HepG2 (cell line): ENCODE measurements around the gene SLCO2B1. TPM values are rescaled to one million over a fixed set of nuclear protein-coding genes. Genes with fewer than 3 reads are reported as not detected.

ENCODE experiments used
- ATAC-seq: fragments of 200-7000 bp; cut with Tn5 transposase; 3 replicates; pipeline ENCODE4 v1.9.1; 2020; ENCODE audit warnings: mild to moderate bottlenecking, moderate library complexity
- BruUV-seq: library from RNA; stranded (reverse); fragments of 400-500 nt; replicated peaks from 2 replicates; lab custom pipeline; 2021; lab: Mats Ljungman, UMichigan
- CTCF ChIA-PET: fragments of 300-600 bp; formaldehyde crosslinking; extraction: SDS; loops from one replicate; lab custom pipeline; 2021; ENCODE audit warnings: low total read pairs, inconsistent platforms, low intra/inter-chr PET ratio; lab: Yijun Ruan, JAX
- POLR2A ChIA-PET: fragments of 350-600 bp; sonication (Branson Sonifier 250); formaldehyde crosslinking; loops from one replicate; lab custom pipeline; 2020; ENCODE audit warnings: antibody characterized with exemption, inconsistent platforms; lab: Yijun Ruan, JAX
- DNase-seq: peaks from one replicate; pipeline ENCODE4 v3.0.0-alpha.2; 2015; ENCODE audit warnings: low spot score
- FAIRE-seq: peaks from 3 replicates; lab custom pipeline; 2011; peaks lifted over from hg19 to GRCh38; lab: Jason Lieb, UNC
- H2AFZ ChIP-seq: one replicate; pipeline ENCODE4 v1.6.1; 2011; ENCODE audit warnings: low read length, inconsistent platforms
- H3K27ac ChIP-seq: fragments of 300-600 bp; 3 replicates; pipeline ENCODE4 v1.8.0; 2011; ENCODE audit warnings: mixed run types, mild to moderate bottlenecking, mixed read lengths, low read length, inconsistent platforms; ENCODE audit not compliant: insufficient read depth; ENCODE audit errors: extremely low read length
- H3K27me3 ChIP-seq, 2 experiments: fragments of 200-600 bp in 1 of 2; 2 replicates in 1 of 2; 3 replicates in 1 of 2; pipeline versions ENCODE4 v1.6.0 to v1.8.0; 2011; ENCODE audit warnings: low read length in 2 of 2, mild to moderate bottlenecking in 2 of 2, moderate library complexity in 2 of 2, inconsistent platforms in 1 of 2; ENCODE audit not compliant: insufficient read depth in 2 of 2, control insufficient read depth in 1 of 2
- H3K36me3 ChIP-seq, 2 experiments: fragments of 200-600 bp in 1 of 2; replicated peaks in 1 of 2; 2 replicates in 1 of 2; 3 replicates in 1 of 2; pipeline versions ENCODE4 v1.5.1 to v1.8.0; 2011; ENCODE audit warnings: low read length in 2 of 2, inconsistent platforms in 1 of 2; ENCODE audit not compliant: insufficient read depth in 2 of 2, control insufficient read depth in 1 of 2
- H3K4me1 ChIP-seq: 2 replicates; pipeline ENCODE4 v1.5.1; 2012; ENCODE audit warnings: low read length, inconsistent platforms; ENCODE audit not compliant: insufficient read depth
- H3K4me2 ChIP-seq: 2 replicates; pipeline ENCODE4 v1.6.0; 2011; ENCODE audit warnings: low read depth, low read length, inconsistent platforms
- H3K4me3 ChIP-seq, 3 experiments: fragments of 200-600 bp in 1 of 3; sonication (generic), shearing (Covaris generic) in 1 of 3; replicated peaks in 1 of 3; 2 replicates each; pipeline ENCODE4 v1.5.1; 2011 to 2016; ENCODE audit warnings: low read length in 3 of 3, inconsistent platforms in 2 of 3, low read depth in 2 of 3, mild to moderate bottlenecking in 2 of 3, control low read depth in 1 of 3, mixed read lengths in 1 of 3; ENCODE audit not compliant: insufficient read depth in 1 of 3
- H3K79me2 ChIP-seq: one replicate; pipeline ENCODE4 v1.6.1; 2011; ENCODE audit warnings: low read length, inconsistent platforms; ENCODE audit not compliant: insufficient read depth
- H3K9ac ChIP-seq: 2 replicates; pipeline ENCODE4 v1.6.0; 2011; ENCODE audit warnings: mild to moderate bottlenecking, low read depth, low read length, inconsistent platforms; ENCODE audit not compliant: insufficient read depth
- H3K9me3 ChIP-seq: 2 replicates; pipeline ENCODE4 v1.5.1; 2012; ENCODE audit warnings: mild to moderate bottlenecking, low read length
- H4K20me1 ChIP-seq: 2 replicates; pipeline ENCODE4 v1.6.0; 2011; ENCODE audit warnings: inconsistent platforms, mild to moderate bottlenecking, low read length, moderate library complexity; ENCODE audit not compliant: insufficient read depth
- ERF ChIP-seq: IDR thresholded peaks from 2 replicates; pipeline ENCODE4 v1.6.1; 2018; ENCODE audit warnings: missing biosample characterization, missing genetic modification reagents
- FOXK1 ChIP-seq: sonication (generic); formaldehyde crosslinking; IDR thresholded peaks from 2 replicates; pipeline ENCODE4 v1.4.0; 2020; ENCODE audit warnings: low read depth, missing genetic modification reagents, borderline replicate concordance
- GZF1 ChIP-seq: sonication (generic); formaldehyde crosslinking; IDR thresholded peaks from 2 replicates; pipeline ENCODE4 v1.5.1; 2020; ENCODE audit warnings: mild to moderate bottlenecking, missing genetic modification reagents
- PHF20 ChIP-seq: sonication (generic); formaldehyde crosslinking; IDR thresholded peaks from 2 replicates; pipeline ENCODE4 v1.5.0; 2020; ENCODE audit warnings: mild to moderate bottlenecking, missing genetic modification reagents
- RARA ChIP-seq: IDR thresholded peaks from 2 replicates; pipeline ENCODE4 v1.6.1; 2016; ENCODE audit warnings: missing genetic modification reagents, missing compliant biosample characterization
- REL ChIP-seq: sonication (generic); formaldehyde crosslinking; conservative IDR thresholded peaks from 2 replicates; pipeline ENCODE4 v1.8.0; 2022; ENCODE audit warnings: mild to moderate bottlenecking, missing genetic modification reagents, moderate library complexity
- RXRA ChIP-seq: sonication (generic); formaldehyde crosslinking; IDR thresholded peaks from 2 replicates; pipeline ENCODE4 v1.5.1; 2020; ENCODE audit warnings: missing genetic modification reagents
- THAP7 ChIP-seq: sonication (generic); formaldehyde crosslinking; IDR thresholded peaks from 2 replicates; pipeline ENCODE4 v1.8.1; 2023; ENCODE audit warnings: mild to moderate bottlenecking, missing genetic modification reagents
- TRIM24 ChIP-seq: sonication (generic); formaldehyde crosslinking; IDR thresholded peaks from 2 replicates; pipeline ENCODE4 v1.8.0; 2022; ENCODE audit warnings: mild to moderate bottlenecking, missing genetic modification reagents
- YEATS2 ChIP-seq: sonication (generic); formaldehyde crosslinking; IDR thresholded peaks from 2 replicates; pipeline ENCODE4 v1.4.0; 2020; ENCODE audit warnings: missing genetic modification reagents, borderline replicate concordance
- ZBTB43 ChIP-seq: sonication (generic); formaldehyde crosslinking; conservative IDR thresholded peaks from 2 replicates; pipeline ENCODE4 v1.4.0; 2020; ENCODE audit warnings: missing genetic modification reagents
- ZNF180 ChIP-seq: sonication (generic); formaldehyde crosslinking; IDR thresholded peaks from 2 replicates; pipeline ENCODE4 v1.4.0; 2020; ENCODE audit warnings: low read depth, missing genetic modification reagents, borderline replicate concordance
- ZNF256 ChIP-seq: sonication (generic); formaldehyde crosslinking; conservative IDR thresholded peaks from 2 replicates; pipeline ENCODE4 v1.4.0; 2020; ENCODE audit warnings: missing genetic modification reagents
- ZNF329 ChIP-seq: sonication (generic); formaldehyde crosslinking; IDR thresholded peaks from 2 replicates; pipeline ENCODE4 v1.9.0; 2021; ENCODE audit warnings: low read depth, mild to moderate bottlenecking, missing genetic modification reagents
- ZNF335 ChIP-seq: sonication (generic); formaldehyde crosslinking; IDR thresholded peaks from 2 replicates; pipeline ENCODE4 v1.4.0; 2020; ENCODE audit warnings: missing genetic modification reagents
- ZNF746 ChIP-seq: sonication (generic); formaldehyde crosslinking; IDR thresholded peaks from 2 replicates; pipeline ENCODE4 v1.8.0; 2022; ENCODE audit warnings: mild to moderate bottlenecking, missing genetic modification reagents
- WGBS: methylation state at CpG from one replicate; pipeline ENCODE4 v1.1.6; 2017; ENCODE audit warnings: low lambda C conversion rate; 5-methylcytosine and 5-hydroxymethylcytosine counted together
- in situ Hi-C: cut with HindIII; loops from 2 replicates; pipeline ENCODE4 v1.10.0; 2017; ENCODE audit warnings: low pct_unique_long_range_greater_than_20kb; ENCODE audit not compliant: extremely low pct_ligation_motif_present
- intact Hi-C: fragments of 100-400 bp; cut with micrococcal nuclease; formaldehyde crosslinking; loops from one replicate; pipeline ENCODE4 v1.10.0; 2022; ENCODE audit not compliant: unreplicated experiment
- polyA plus RNA-seq, 8 experiments: library from polyadenylated mRNA; depleted of rRNA in 3 of 8; stranded (reverse) in 7 of 8; unstranded in 1 of 8; fragments of >200 nt; fragmentation: Illumina TruSeq in 4 of 8; extraction: Trizol in 4 of 8; gene quantifications; 2 replicates each; pipeline versions ENCODE4 v1.2.1 to v1.2.3, GENCODE V29; 2011 to 2016; ENCODE audit warnings: low read depth in 4 of 8, missing spikeins in 1 of 8, mixed read lengths in 1 of 8; ENCODE audit not compliant: insufficient read depth in 1 of 8
- total RNA-seq, 5 experiments: library from RNA; depleted of rRNA; stranded (reverse); fragments of >200 nt; fragmentation: Illumina TruSeq; extraction: Trizol; gene quantifications; 2 replicates each; pipeline ENCODE4 v1.2.3, GENCODE V29; 2016; ENCODE audit warnings: low read depth in 1 of 5

Gene SLCO2B1
- total and polyA plus RNA-seq, 2 of the 13 experiments (the other 11 are each of a cell fraction or from before 2014, with no cell fraction given): 15.3 to 19.8 TPM

GRCh38 chr11:75101424-75102128 lies 49.3 kb upstream of the SLCO2B1 start:
- Histone ChIP-seq H2AFZ (no peak overlapping the region), H3K27ac (no peak overlapping the region), H3K4me1 (peaks cover 7% of the 10 kb centered on the region; the same call in 1 of the 2 replicates), H3K9ac (no peak overlapping the region), H3K9me3 (no peaks in the 10 kb centered on the region), H3K27me3 (peaks cover 0 to 8% of the 10 kb centered on the region in 2 experiments; a peak in 3 of 5 replicates), H3K79me2 (no peaks in the 10 kb centered on the region), H3K36me3 (no peaks in the 10 kb centered on the region), H3K4me3 (no peak overlapping the region), H4K20me1 (no peaks in the 10 kb centered on the region), H3K4me2 (no peak overlapping the region)
- 17% methylated on average over 8 of the region's 8 CpGs for WGBS
- ChIA-PET POLR2A (no interaction called here), CTCF (no interaction called here)
- DNase-seq (no peak), FAIRE-seq (no peak), ATAC-seq (no peak)
- in situ Hi-C loops (no loop called here), intact Hi-C loops (no loop called here)
- no TSS peak for BruUV-seq
- TF ChIP-seq ZNF256 (CRISPR knock-in tag) (no peak), YEATS2 (CRISPR knock-in tag) (no peak), TRIM24 (CRISPR knock-in tag) (no peak), ERF (CRISPR knock-in tag) (no peak)

- WGBS: 37% methylated on average over 5 of the region's 5 CpGs
- Histone ChIP-seq H3K4me3 (no peak overlapping the region), H3K36me3 (no peaks in the 10 kb centered on the region), H3K9me3 (no peaks in the 10 kb centered on the region), H2AFZ (no peak overlapping the region), H3K4me1 (peaks cover 7% of the 10 kb centered on the region; the same call in 1 of the 2 replicates), H4K20me1 (no peaks in the 10 kb centered on the region), H3K27ac (no peak overlapping the region), H3K27me3 (no peaks in the 10 kb centered on the region), H3K4me2 (no peak overlapping the region), H3K79me2 (no peaks in the 10 kb centered on the region), H3K9ac (no peak overlapping the region)
- intact Hi-C loops (no loop called here), in situ Hi-C loops (no loop called here)
- no peak for TF ChIP-seq FOXK1 (CRISPR knock-in tag)
- TF ChIP-seq PHF20 (CRISPR knock-in tag): no peak
- TF ChIP-seq ZNF746 (CRISPR knock-in tag): no peak
- TF ChIP-seq REL: no peak
- no peak for TF ChIP-seq ZNF329 (CRISPR knock-in tag)
- TF ChIP-seq ZBTB43 (CRISPR knock-in tag): no peak
- no peak for TF ChIP-seq RARA (CRISPR knock-in tag)
- no peak for TF ChIP-seq ZNF335 (CRISPR knock-in tag)
- TF ChIP-seq RXRA (CRISPR knock-in tag): no peak
- no peak for TF ChIP-seq THAP7 (CRISPR knock-in tag)
- TF ChIP-seq ZNF180 (CRISPR knock-in tag): no peak
- no peak for TF ChIP-seq GZF1 (CRISPR knock-in tag)
- CTCF ChIA-PET: no interaction called here
- DNase-seq: no peak
- POLR2A ChIA-PET: no interaction called here
- no peak for ATAC-seq
- BruUV-seq: no TSS peak
- FAIRE-seq: no peak
Observed at GRCh38 chr11:75103380-75104026, 47.4 kb upstream of the SLCO2B1 start.
